ENCODE results near the gene MPPED1. TPM values are rescaled to one million over a fixed set of nuclear protein-coding genes. Genes with fewer than 3 reads are reported as not detected.

MPPED1 gene
- total RNA-seq, 1 donor from 2014 or later, result not detected

DNA sequence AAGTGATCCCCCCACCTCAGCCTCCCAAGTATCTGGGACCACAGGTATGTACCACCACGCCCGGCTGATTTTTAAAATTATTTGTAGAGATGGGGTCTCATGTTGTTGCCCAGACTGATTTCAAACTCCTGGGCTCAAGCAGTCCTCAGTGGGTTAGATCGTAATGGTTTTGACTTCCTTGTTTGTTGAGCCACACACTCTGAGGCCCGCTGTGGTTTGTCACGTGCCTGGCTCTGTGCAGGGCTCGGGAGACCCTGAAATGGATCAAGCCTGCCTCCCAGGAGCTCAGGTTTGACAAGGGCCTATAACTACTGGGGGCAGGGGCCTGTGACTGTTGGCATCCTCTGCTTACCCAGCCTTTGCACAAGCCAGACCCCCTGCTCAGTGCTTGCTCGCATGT lies 68.1 kb downstream of the MPPED1 start:
- Histone ChIP-seq H3K4me1 (no peaks in the 10 kb centered on the region), H3K27me3 (ENCODE audit: low read depth) (peaks cover 55% of the 10 kb centered on the region), H3K36me3 (no peaks in the 10 kb centered on the region), H3K4me3 (no peak overlapping the region), H3K27ac (replicated peaks) (no peak overlapping the region), H3K9me3 (replicated peaks) (no peaks in the 10 kb centered on the region)
- TF ChIP-seq CTCF (IDR thresholded peaks at IDR 0.05; ENCODE audit: borderline replicate concordance), result no peak
- DNase-seq, result no peak
- intact Hi-C loops (cut with micrococcal nuclease), result no loop called here

- no peaks in the 10 kb centered on the region for H3K36me3 ChIP-seq
- intact Hi-C loops (cut with micrococcal nuclease), result no loop called here
- DNase-seq, result no peak
- H3K9me3 ChIP-seq (replicated peaks), result no peaks in the 10 kb centered on the region
- no peak for TF ChIP-seq CTCF (IDR thresholded peaks at IDR 0.05; ENCODE audit: borderline replicate concordance)
- no peak overlapping the region for H3K4me3 ChIP-seq
- no peak overlapping the region for H3K27ac ChIP-seq (replicated peaks)
- H3K27me3 ChIP-seq (ENCODE audit: low read depth), result peaks cover 70% of the 10 kb centered on the region
- no peaks in the 10 kb centered on the region for H3K4me1 ChIP-seq
These were observed 69.9 kb downstream of the MPPED1 start for GRCh38 chr22:43481568-43482317.

- no peak overlapping the region for H3K27ac ChIP-seq (replicated peaks)
- no peaks in the 10 kb centered on the region for H3K36me3 ChIP-seq
- DNase-seq, result no peak
- H3K4me3 ChIP-seq, result no peak overlapping the region
- intact Hi-C loops (cut with micrococcal nuclease), result no loop called here
- TF ChIP-seq CTCF (IDR thresholded peaks at IDR 0.05; ENCODE audit: borderline replicate concordance), result no peak
- H3K4me1 ChIP-seq, result no peaks in the 10 kb centered on the region
- H3K27me3 ChIP-seq (ENCODE audit: low read depth), result peaks cover 70% of the 10 kb centered on the region
- H3K9me3 ChIP-seq (replicated peaks), result no peaks in the 10 kb centered on the region
These were observed 70.5 kb downstream of the MPPED1 start for GRCh38 chr22:43482318-43482625.

DNA sequence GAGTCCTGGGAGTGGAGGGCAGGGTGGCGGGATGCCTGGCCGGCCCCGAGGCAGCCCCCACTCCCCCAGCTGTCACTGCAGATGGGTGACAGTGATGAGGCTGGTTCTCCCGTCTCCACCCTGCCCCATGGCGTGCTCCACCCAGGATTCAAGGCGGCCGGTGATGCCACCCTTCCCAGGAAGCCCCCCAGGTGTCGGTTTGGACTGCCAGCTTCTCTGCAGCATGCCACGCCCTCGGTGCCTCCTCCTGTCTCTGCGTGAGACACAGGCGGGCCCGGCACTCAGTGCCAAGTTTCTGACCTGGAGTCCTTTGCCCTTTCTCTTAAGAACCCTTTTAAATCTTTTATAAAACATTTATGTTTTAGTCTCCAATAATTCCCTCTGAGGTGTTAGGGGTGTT lies 71.5 kb downstream of the MPPED1 start:
- Histone ChIP-seq H3K4me3 (no peak overlapping the region), H3K27ac (replicated peaks) (no peak overlapping the region), H3K27me3 (ENCODE audit: low read depth) (peaks cover 73% of the 10 kb centered on the region), H3K36me3 (no peaks in the 10 kb centered on the region), H3K4me1 (no peaks in the 10 kb centered on the region), H3K9me3 (replicated peaks) (no peaks in the 10 kb centered on the region)
- DNase-seq, result no peak
- intact Hi-C loops (cut with micrococcal nuclease), result no loop called here
- no peak for TF ChIP-seq CTCF (IDR thresholded peaks at IDR 0.05; ENCODE audit: borderline replicate concordance)

DNA sequence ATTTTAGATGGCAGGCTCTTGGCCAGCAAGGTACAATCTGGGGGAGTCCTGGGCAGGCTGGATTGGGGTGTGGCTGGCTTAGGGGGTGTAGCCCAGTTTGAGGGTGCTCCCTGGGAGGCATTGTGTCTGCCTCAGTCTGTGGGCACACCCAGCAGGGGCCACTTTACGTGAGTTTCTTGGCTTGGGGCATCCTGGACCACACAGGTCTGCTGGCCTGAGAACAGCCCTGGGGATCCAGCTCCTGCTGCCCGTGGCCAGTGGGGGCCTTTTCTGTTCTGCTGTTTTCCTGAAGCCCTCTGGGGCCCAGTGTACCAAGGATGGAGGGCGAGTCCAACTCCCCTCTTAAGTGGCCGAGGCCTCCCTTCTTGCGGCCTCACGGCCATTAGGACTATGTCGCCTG lies 71.9 kb downstream of the MPPED1 start:
- intact Hi-C loops (cut with micrococcal nuclease), result no loop called here
- no peaks in the 10 kb centered on the region for H3K9me3 ChIP-seq (replicated peaks)

More for the DNA sequence above, 71.9 kb downstream of the MPPED1 start:
- no peak for DNase-seq
- Histone ChIP-seq H3K27me3 (ENCODE audit: low read depth) (peaks cover 74% of the 10 kb centered on the region), H3K4me1 (no peaks in the 10 kb centered on the region), H3K4me3 (no peak overlapping the region), H3K27ac (replicated peaks) (no peak overlapping the region), H3K36me3 (no peaks in the 10 kb centered on the region)
- TF ChIP-seq CTCF (IDR thresholded peaks at IDR 0.05; ENCODE audit: borderline replicate concordance), result no peak

Data from left ventricle myocardium inferior (tissue), 1 donor.